Measurements from ENCODE around the gene PRKCG.

DNA sequence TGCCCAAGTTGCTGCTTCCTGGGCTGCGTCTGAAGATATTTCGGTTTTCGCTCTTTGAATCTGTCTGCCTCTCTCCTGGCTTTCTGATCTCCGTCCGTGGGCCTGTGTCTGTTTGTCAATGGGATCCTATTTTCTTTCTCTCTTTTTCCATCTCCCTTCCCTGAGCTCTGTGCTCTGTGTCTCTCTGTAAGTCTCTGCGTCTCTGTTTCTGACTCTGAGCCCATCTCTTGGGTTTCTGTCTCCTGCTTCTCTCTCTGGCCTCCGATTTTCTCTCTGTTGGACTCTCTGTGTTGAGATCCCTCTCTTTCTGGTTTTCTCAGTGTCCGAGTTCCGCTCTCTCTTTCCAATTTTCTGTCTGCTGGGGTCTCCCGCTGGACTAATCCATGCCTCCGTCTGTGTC is 1.7 kb downstream of the PRKCG start:
- TF ChIP-seq, protein P1, sequence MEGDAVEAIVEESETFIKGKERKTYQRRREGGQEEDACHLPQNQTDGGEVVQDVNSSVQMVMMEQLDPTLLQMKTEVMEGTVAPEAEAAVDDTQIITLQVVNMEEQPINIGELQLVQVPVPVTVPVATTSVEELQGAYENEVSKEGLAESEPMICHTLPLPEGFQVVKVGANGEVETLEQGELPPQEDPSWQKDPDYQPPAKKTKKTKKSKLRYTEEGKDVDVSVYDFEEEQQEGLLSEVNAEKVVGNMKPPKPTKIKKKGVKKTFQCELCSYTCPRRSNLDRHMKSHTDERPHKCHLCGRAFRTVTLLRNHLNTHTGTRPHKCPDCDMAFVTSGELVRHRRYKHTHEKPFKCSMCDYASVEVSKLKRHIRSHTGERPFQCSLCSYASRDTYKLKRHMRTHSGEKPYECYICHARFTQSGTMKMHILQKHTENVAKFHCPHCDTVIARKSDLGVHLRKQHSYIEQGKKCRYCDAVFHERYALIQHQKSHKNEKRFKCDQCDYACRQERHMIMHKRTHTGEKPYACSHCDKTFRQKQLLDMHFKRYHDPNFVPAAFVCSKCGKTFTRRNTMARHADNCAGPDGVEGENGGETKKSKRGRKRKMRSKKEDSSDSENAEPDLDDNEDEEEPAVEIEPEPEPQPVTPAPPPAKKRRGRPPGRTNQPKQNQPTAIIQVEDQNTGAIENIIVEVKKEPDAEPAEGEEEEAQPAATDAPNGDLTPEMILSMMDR (IDR thresholded peaks at IDR 0.05; ENCODE audit: poor library complexity), result no peak
- no peak for TF ChIP-seq EZH2 (IDR thresholded peaks at IDR 0.05; ENCODE audit: borderline replicate concordance)

Data from hepatocyte (in vitro differentiated cells).